ENCODE results near the gene CXCR2. TPM values are rescaled to one million over a fixed set of nuclear protein-coding genes. Genes with fewer than 3 reads are reported as not detected.

Gene CXCR2
- total and polyA plus RNA-seq, 10 donors = 0.39 to 113 (median 42.8) TPM

DNA sequence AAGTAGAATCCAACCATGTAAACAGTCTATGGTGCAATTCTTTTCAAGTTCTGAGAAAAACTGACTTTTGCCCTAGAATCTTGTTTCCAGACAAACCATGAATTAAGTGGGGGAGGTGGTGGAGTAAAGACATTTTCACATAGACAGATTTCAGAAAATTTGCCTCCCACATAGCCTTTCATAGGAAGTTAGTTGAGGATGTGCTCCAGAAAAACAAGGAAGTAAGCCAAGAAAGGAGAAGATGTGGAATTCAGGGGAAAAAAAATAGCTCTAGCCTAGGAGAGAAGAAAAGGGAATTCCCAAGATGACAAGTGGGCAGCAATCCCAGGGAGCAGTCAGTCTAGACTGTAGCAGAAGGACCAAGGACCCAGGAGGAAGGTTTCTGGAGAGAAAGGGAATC is 39.4 kb upstream of the CXCR2 start:
- DNase-seq = no peak
- Histone ChIP-seq H3K9me3 (peaks cover 5 to 28% (median 22%) of the 10 kb centered on the region in 8 donors), H3K4me3 (no peak overlapping the region), H3K27ac (no peak overlapping the region), H3K4me1 (no peaks in the 10 kb centered on the region), H3K36me3 (no peaks in the 10 kb centered on the region), H3K27me3 (replicated peaks in 1 of 7) (peaks cover 0 to 7% (median 0%) of the 10 kb centered on the region in 7 donors)
- TF ChIP-seq, protein P1, sequence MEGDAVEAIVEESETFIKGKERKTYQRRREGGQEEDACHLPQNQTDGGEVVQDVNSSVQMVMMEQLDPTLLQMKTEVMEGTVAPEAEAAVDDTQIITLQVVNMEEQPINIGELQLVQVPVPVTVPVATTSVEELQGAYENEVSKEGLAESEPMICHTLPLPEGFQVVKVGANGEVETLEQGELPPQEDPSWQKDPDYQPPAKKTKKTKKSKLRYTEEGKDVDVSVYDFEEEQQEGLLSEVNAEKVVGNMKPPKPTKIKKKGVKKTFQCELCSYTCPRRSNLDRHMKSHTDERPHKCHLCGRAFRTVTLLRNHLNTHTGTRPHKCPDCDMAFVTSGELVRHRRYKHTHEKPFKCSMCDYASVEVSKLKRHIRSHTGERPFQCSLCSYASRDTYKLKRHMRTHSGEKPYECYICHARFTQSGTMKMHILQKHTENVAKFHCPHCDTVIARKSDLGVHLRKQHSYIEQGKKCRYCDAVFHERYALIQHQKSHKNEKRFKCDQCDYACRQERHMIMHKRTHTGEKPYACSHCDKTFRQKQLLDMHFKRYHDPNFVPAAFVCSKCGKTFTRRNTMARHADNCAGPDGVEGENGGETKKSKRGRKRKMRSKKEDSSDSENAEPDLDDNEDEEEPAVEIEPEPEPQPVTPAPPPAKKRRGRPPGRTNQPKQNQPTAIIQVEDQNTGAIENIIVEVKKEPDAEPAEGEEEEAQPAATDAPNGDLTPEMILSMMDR (IDR thresholded peaks at IDR 0.05 in 8 of 11, conservative IDR thresholded peaks at IDR 0.05 in 3 of 11) = no peak
- TF ChIP-seq POLR2A (IDR thresholded peaks at IDR 0.05) (no peak), POLR2AphosphoS5 (IDR thresholded peaks at IDR 0.05) (no peak)
- intact Hi-C loops (cut with DNase I; ENCODE audit: low total_unique reads) = no loop called here

DNA sequence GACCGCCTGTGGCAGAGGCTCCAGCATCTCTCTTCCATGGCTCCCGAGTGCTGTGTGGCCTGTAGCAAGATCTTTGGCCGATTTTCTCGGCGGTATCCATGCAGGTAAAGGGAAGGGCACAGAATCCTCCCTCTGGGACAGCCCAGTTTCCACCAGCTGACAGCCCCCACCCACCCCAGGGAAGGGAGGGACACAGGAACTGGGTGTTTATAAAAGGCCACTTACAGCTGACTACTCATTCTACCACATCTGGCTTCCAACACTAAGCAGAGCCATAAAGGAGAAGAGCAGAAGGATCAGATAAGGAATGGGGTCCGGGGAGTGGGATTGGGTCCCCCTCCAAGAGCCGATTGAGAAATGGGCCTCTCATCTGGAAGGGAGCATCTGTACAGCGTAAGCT is 36.6 kb upstream of the CXCR2 start:
- Histone ChIP-seq H3K4me3 (no peak overlapping the region), H3K9me3 (peaks cover 5 to 28% (median 22%) of the 10 kb centered on the region in 8 donors), H3K4me1 (no peaks in the 10 kb centered on the region), H3K27ac (no peak overlapping the region), H3K27me3 (replicated peaks in 1 of 7) (peaks cover 0 to 9% (median 0%) of the 10 kb centered on the region in 7 donors), H3K36me3 (no peaks in the 10 kb centered on the region)
- intact Hi-C loops (cut with DNase I; ENCODE audit: low total_unique reads) = no loop called here
- no peak for DNase-seq
- WGBS, 5 donors = 75 to 86% (median 81%) methylated on average over 8 of the region's 8 CpGs
- TF ChIP-seq POLR2AphosphoS5 (IDR thresholded peaks at IDR 0.05) = no peak
- no peak for TF ChIP-seq POLR2A (IDR thresholded peaks at IDR 0.05)
- TF ChIP-seq, protein P1 (IDR thresholded peaks at IDR 0.05 in 8 of 11, conservative IDR thresholded peaks at IDR 0.05 in 3 of 11) = no peak

DNA sequence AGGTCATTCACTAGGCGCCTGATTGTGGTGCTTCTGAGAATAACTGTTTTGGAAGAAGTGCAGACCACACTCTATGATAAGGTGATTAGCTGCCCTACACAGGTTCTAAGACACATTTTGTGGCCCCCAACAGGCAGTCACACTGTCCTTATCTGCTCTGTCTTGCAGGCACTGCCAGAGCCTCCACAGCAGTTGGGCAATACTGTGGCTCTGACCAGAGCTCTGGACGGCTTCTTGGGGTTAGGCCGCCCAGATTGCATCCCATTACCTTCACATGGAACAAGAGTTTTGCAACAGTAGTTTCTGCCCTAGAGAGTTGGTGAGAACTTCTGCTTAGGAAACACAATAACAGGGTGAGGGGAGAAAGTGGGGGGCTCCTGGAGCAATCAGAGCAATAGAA is 34.1 kb upstream of the CXCR2 start:
- no peak for DNase-seq
- 55 to 87% (median 77%) methylated on average over 3 of the region's 3 CpGs for WGBS, 5 donors
- Histone ChIP-seq H3K4me1 (no peaks in the 10 kb centered on the region), H3K36me3 (no peaks in the 10 kb centered on the region), H3K9me3 (peaks cover 2 to 12% (median 9%) of the 10 kb centered on the region in 8 donors), H3K4me3 (no peak overlapping the region), H3K27ac (no peak overlapping the region), H3K27me3 (replicated peaks in 1 of 7) (peaks cover 0 to 9% (median 0%) of the 10 kb centered on the region in 7 donors)
- TF ChIP-seq POLR2AphosphoS5 (IDR thresholded peaks at IDR 0.05) = no peak
- TF ChIP-seq POLR2A (IDR thresholded peaks at IDR 0.05) = no peak
- TF ChIP-seq, protein P1 (IDR thresholded peaks at IDR 0.05 in 8 of 11, conservative IDR thresholded peaks at IDR 0.05 in 3 of 11) = no peak
- intact Hi-C loops (cut with DNase I; ENCODE audit: low total_unique reads) = no loop called here

DNA sequence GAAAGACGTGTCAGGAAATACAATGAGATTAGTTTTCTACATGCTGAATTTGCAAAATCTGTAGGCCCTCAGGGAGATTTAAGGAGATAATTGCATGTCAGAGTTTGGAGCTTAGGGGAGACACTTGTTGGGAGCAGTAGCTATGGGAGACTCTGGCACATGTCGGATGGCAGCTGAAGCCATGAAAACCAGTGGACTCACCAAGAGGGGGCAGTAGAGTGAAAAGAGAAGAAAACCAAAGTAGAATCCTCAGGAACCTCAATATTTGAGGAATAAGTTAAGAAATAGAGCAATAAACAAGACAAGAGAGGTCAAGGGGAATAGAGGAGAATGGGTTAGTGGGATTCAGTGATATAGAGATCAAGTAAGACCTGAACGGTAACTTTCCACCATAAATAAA is 31.9 kb upstream of the CXCR2 start:
- no peak overlapping the region for H3K27ac ChIP-seq

More for the DNA sequence above, 31.9 kb upstream of the CXCR2 start:
- H3K9me3 ChIP-seq = no peaks in the 10 kb centered on the region
- H3K4me1 ChIP-seq = no peaks in the 10 kb centered on the region
- no peak overlapping the region for H3K4me3 ChIP-seq
- H3K27me3 ChIP-seq (replicated peaks in 1 of 7) = peaks cover 0 to 9% (median 0%) of the 10 kb centered on the region in 7 donors
- intact Hi-C loops (cut with DNase I; ENCODE audit: low total_unique reads) = no loop called here
- no peaks in the 10 kb centered on the region for H3K36me3 ChIP-seq
- no peak for TF ChIP-seq POLR2A (IDR thresholded peaks at IDR 0.05)
- TF ChIP-seq, protein P1 (IDR thresholded peaks at IDR 0.05 in 8 of 11, conservative IDR thresholded peaks at IDR 0.05 in 3 of 11) = peak in 2 of 11 experiments; percentile 34 to 45
- no peak for TF ChIP-seq POLR2AphosphoS5 (IDR thresholded peaks at IDR 0.05)
- no peak for DNase-seq
- WGBS, 5 donors = 82 to 91% (median 87%) methylated on average over 3 of the region's 3 CpGs
